HepG2 (cell line): ENCODE measurements around the gene WDR27. TPM values are rescaled to one million over a fixed set of nuclear protein-coding genes. Genes with fewer than 3 reads are reported as not detected.

Source experiments
- ATAC-seq: fragments of 200-7000 bp; cut with Tn5 transposase; 3 replicates; pipeline ENCODE4 v1.9.1; 2020; ENCODE audit warnings: mild to moderate bottlenecking, moderate library complexity
- BruUV-seq: library from RNA; stranded (reverse); fragments of 400-500 nt; replicated peaks from 2 replicates; lab custom pipeline; 2021; lab: Mats Ljungman, UMichigan
- CTCF ChIA-PET: fragments of 300-600 bp; formaldehyde crosslinking; extraction: SDS; loops from one replicate; lab custom pipeline; 2021; ENCODE audit warnings: low total read pairs, inconsistent platforms, low intra/inter-chr PET ratio; lab: Yijun Ruan, JAX
- POLR2A ChIA-PET: fragments of 350-600 bp; sonication (Branson Sonifier 250); formaldehyde crosslinking; loops from one replicate; lab custom pipeline; 2020; ENCODE audit warnings: antibody characterized with exemption, inconsistent platforms; lab: Yijun Ruan, JAX
- DNase-seq: peaks from one replicate; pipeline ENCODE4 v3.0.0-alpha.2; 2015; ENCODE audit warnings: low spot score
- FAIRE-seq: peaks from 3 replicates; lab custom pipeline; 2011; peaks lifted over from hg19 to GRCh38; lab: Jason Lieb, UNC
- H2AFZ ChIP-seq: one replicate; pipeline ENCODE4 v1.6.1; 2011; ENCODE audit warnings: low read length, inconsistent platforms
- H3K27ac ChIP-seq: fragments of 300-600 bp; 3 replicates; pipeline ENCODE4 v1.8.0; 2011; ENCODE audit warnings: mixed run types, mild to moderate bottlenecking, mixed read lengths, low read length, inconsistent platforms; ENCODE audit not compliant: insufficient read depth; ENCODE audit errors: extremely low read length
- H3K27me3 ChIP-seq, 2 experiments: fragments of 200-600 bp in 1 of 2; 2 replicates in 1 of 2; 3 replicates in 1 of 2; pipeline versions ENCODE4 v1.6.0 to v1.8.0; 2011; ENCODE audit warnings: low read length in 2 of 2, mild to moderate bottlenecking in 2 of 2, moderate library complexity in 2 of 2, inconsistent platforms in 1 of 2; ENCODE audit not compliant: insufficient read depth in 2 of 2, control insufficient read depth in 1 of 2
- H3K36me3 ChIP-seq, 2 experiments: fragments of 200-600 bp in 1 of 2; replicated peaks in 1 of 2; 2 replicates in 1 of 2; 3 replicates in 1 of 2; pipeline versions ENCODE4 v1.5.1 to v1.8.0; 2011; ENCODE audit warnings: low read length in 2 of 2, inconsistent platforms in 1 of 2; ENCODE audit not compliant: insufficient read depth in 2 of 2, control insufficient read depth in 1 of 2
- H3K4me1 ChIP-seq: 2 replicates; pipeline ENCODE4 v1.5.1; 2012; ENCODE audit warnings: low read length, inconsistent platforms; ENCODE audit not compliant: insufficient read depth
- H3K4me2 ChIP-seq: 2 replicates; pipeline ENCODE4 v1.6.0; 2011; ENCODE audit warnings: low read depth, low read length, inconsistent platforms
- H3K4me3 ChIP-seq, 3 experiments: fragments of 200-600 bp in 1 of 3; sonication (generic), shearing (Covaris generic) in 1 of 3; replicated peaks in 1 of 3; 2 replicates each; pipeline ENCODE4 v1.5.1; 2011 to 2016; ENCODE audit warnings: low read length in 3 of 3, inconsistent platforms in 2 of 3, low read depth in 2 of 3, mild to moderate bottlenecking in 2 of 3, control low read depth in 1 of 3, mixed read lengths in 1 of 3; ENCODE audit not compliant: insufficient read depth in 1 of 3
- H3K79me2 ChIP-seq: one replicate; pipeline ENCODE4 v1.6.1; 2011; ENCODE audit warnings: low read length, inconsistent platforms; ENCODE audit not compliant: insufficient read depth
- H3K9ac ChIP-seq: 2 replicates; pipeline ENCODE4 v1.6.0; 2011; ENCODE audit warnings: mild to moderate bottlenecking, low read depth, low read length, inconsistent platforms; ENCODE audit not compliant: insufficient read depth
- H3K9me3 ChIP-seq: 2 replicates; pipeline ENCODE4 v1.5.1; 2012; ENCODE audit warnings: mild to moderate bottlenecking, low read length
- H4K20me1 ChIP-seq: 2 replicates; pipeline ENCODE4 v1.6.0; 2011; ENCODE audit warnings: inconsistent platforms, mild to moderate bottlenecking, low read length, moderate library complexity; ENCODE audit not compliant: insufficient read depth
- DZIP1 ChIP-seq: sonication (generic); formaldehyde crosslinking; IDR thresholded peaks from 2 replicates; pipeline ENCODE4 v1.5.0; 2020; ENCODE audit warnings: mild to moderate bottlenecking, missing genetic modification reagents
- HNRNPUL1 ChIP-seq: fragments of 200-400 bp; formaldehyde crosslinking; IDR thresholded peaks from 2 replicates; pipeline ENCODE4 v1.6.1; 2017; ENCODE audit warnings: low read depth, mild to moderate bottlenecking, low read length, moderate library complexity
- MBD4 ChIP-seq: IDR thresholded peaks from 2 replicates; pipeline ENCODE4 v1.6.1; 2012; ENCODE audit warnings: low read length, inconsistent platforms, borderline replicate concordance
- RORA ChIP-seq: sonication (generic); formaldehyde crosslinking; IDR thresholded peaks from 2 replicates; pipeline ENCODE4 v1.5.0; 2020; ENCODE audit warnings: mild to moderate bottlenecking, missing genetic modification reagents, moderate library complexity
- SNAPC2 ChIP-seq: sonication (generic); formaldehyde crosslinking; IDR thresholded peaks from 2 replicates; pipeline ENCODE4 v1.8.1; 2022; ENCODE audit warnings: mild to moderate bottlenecking, missing genetic modification reagents
- TBX3 ChIP-seq: fragments of 450-650 bp; IDR thresholded peaks from 2 replicates; pipeline ENCODE4 v1.6.1; 2017; ENCODE audit warnings: antibody characterized with exemption, mild to moderate bottlenecking, inconsistent platforms, borderline replicate concordance
- THAP11 ChIP-seq: IDR thresholded peaks from 2 replicates; pipeline ENCODE4 v1.6.1; 2016; ENCODE audit warnings: missing biosample characterization, missing genetic modification reagents
- YY1 ChIP-seq: IDR thresholded peaks from 2 replicates; pipeline ENCODE4 v1.6.1; 2011; ENCODE audit warnings: low read length, low read depth, moderate library complexity, mild to moderate bottlenecking; ENCODE audit not compliant: insufficient read depth, insufficient replicate concordance
- ZFP62 ChIP-seq: sonication (generic); formaldehyde crosslinking; IDR thresholded peaks from 2 replicates; pipeline ENCODE4 v1.4.0; 2020; ENCODE audit warnings: missing genetic modification reagents
- ZGPAT ChIP-seq: IDR thresholded peaks from 2 replicates; pipeline ENCODE4 v1.6.1; 2016; ENCODE audit warnings: mild to moderate bottlenecking
- ZNF333 ChIP-seq: sonication (generic); formaldehyde crosslinking; IDR thresholded peaks from 2 replicates; pipeline ENCODE4 v1.4.0; 2020; ENCODE audit warnings: mild to moderate bottlenecking, missing genetic modification reagents, borderline replicate concordance
- ZNF501 ChIP-seq: sonication (generic); formaldehyde crosslinking; IDR thresholded peaks from 2 replicates; pipeline ENCODE4 v1.5.1; 2020; ENCODE audit warnings: mild to moderate bottlenecking, moderate library complexity, missing genetic modification reagents
- ZNF597 ChIP-seq: sonication (generic); formaldehyde crosslinking; IDR thresholded peaks from 2 replicates; pipeline ENCODE4 v1.5.0; 2020; ENCODE audit warnings: missing genetic modification reagents
- ZSCAN25 ChIP-seq: sonication (generic); formaldehyde crosslinking; IDR thresholded peaks from 2 replicates; pipeline ENCODE4 v1.8.0; 2022; ENCODE audit warnings: mild to moderate bottlenecking, missing genetic modification reagents
- WGBS: methylation state at CpG from one replicate; pipeline ENCODE4 v1.1.6; 2017; ENCODE audit warnings: low lambda C conversion rate; 5-methylcytosine and 5-hydroxymethylcytosine counted together
- in situ Hi-C: cut with HindIII; loops from 2 replicates; pipeline ENCODE4 v1.10.0; 2017; ENCODE audit warnings: low pct_unique_long_range_greater_than_20kb; ENCODE audit not compliant: extremely low pct_ligation_motif_present
- intact Hi-C: fragments of 100-400 bp; cut with micrococcal nuclease; formaldehyde crosslinking; loops from one replicate; pipeline ENCODE4 v1.10.0; 2022; ENCODE audit not compliant: unreplicated experiment
- polyA plus RNA-seq, 8 experiments: library from polyadenylated mRNA; depleted of rRNA in 3 of 8; stranded (reverse) in 7 of 8; unstranded in 1 of 8; fragments of >200 nt; fragmentation: Illumina TruSeq in 4 of 8; extraction: Trizol in 4 of 8; gene quantifications; 2 replicates each; pipeline versions ENCODE4 v1.2.1 to v1.2.3, GENCODE V29; 2011 to 2016; ENCODE audit warnings: low read depth in 4 of 8, missing spikeins in 1 of 8, mixed read lengths in 1 of 8; ENCODE audit not compliant: insufficient read depth in 1 of 8
- total RNA-seq, 5 experiments: library from RNA; depleted of rRNA; stranded (reverse); fragments of >200 nt; fragmentation: Illumina TruSeq; extraction: Trizol; gene quantifications; 2 replicates each; pipeline ENCODE4 v1.2.3, GENCODE V29; 2016; ENCODE audit warnings: low read depth in 1 of 5
- TF ChIP-seq, protein P1 (sequence below): sonication (generic); formaldehyde crosslinking; IDR thresholded peaks from 2 replicates; pipeline ENCODE4 v1.4.0; 2020; ENCODE audit warnings: mild to moderate bottlenecking, low read depth, missing genetic modification reagents

WDR27 gene
- total and polyA plus RNA-seq, 2 of the 13 experiments (the other 11 are each of a cell fraction or from before 2014, with no cell fraction given): 34.1 to 80.3 TPM

DNA sequence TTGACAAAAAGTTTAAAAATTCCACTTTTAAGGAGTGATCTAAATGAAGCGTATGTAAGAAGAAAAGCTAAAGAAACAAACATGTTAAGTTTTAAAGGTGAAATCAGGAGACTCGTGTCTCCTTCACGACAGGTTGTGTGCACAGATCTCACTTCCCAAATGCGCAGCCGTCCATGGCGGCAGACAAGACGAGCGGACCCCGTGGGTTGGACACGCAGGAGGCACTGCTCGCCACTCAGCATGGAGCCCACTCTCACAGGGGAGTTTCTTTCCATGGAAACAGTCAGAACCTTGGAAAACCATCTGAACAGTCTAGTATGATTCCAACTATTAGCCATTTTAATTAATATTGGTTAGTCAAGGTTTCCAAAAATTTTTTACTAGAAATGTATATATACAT is 48.9 kb downstream of the WDR27 start:
- Histone ChIP-seq H3K9me3 (no peaks in the 10 kb centered on the region), H3K79me2 (no peaks in the 10 kb centered on the region), H3K4me1 (no peaks in the 10 kb centered on the region), H3K4me3 (no peak overlapping the region), H4K20me1 (no peaks in the 10 kb centered on the region), H3K36me3 (peaks cover 9 to 30% of the 10 kb centered on the region in 2 experiments; a peak in 4 of 5 replicates), H3K9ac (no peak overlapping the region), H3K4me2 (no peak overlapping the region), H2AFZ (no peak overlapping the region), H3K27ac (no peak overlapping the region), H3K27me3 (no peaks in the 10 kb centered on the region)
- no peak for FAIRE-seq
- ATAC-seq: no peak
- 97% methylated on average over 11 of the region's 11 CpGs for WGBS
- intact Hi-C loops (no loop called here), in situ Hi-C loops (no loop called here)
- POLR2A ChIA-PET: no interaction called here
- no TSS peak for BruUV-seq
- CTCF ChIA-PET: no interaction called here
- no peak for DNase-seq
- no peak for TF ChIP-seq RORA (CRISPR knock-in tag)
- TF ChIP-seq ZSCAN25: no peak
- TF ChIP-seq ZNF501: no peak
- TF ChIP-seq ZGPAT: no peak
- TF ChIP-seq MBD4: no peak
- TF ChIP-seq, protein P1, sequence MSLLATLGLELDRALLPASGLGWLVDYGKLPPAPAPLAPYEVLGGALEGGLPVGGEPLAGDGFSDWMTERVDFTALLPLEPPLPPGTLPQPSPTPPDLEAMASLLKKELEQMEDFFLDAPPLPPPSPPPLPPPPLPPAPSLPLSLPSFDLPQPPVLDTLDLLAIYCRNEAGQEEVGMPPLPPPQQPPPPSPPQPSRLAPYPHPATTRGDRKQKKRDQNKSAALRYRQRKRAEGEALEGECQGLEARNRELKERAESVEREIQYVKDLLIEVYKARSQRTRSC (CRISPR knock-in tag): no peak
- TF ChIP-seq SNAPC2: no peak
- TF ChIP-seq THAP11: no peak
- no peak for TF ChIP-seq ZNF597 (CRISPR knock-in tag)
- no peak for TF ChIP-seq HNRNPUL1
- no peak for TF ChIP-seq TBX3
- no peak for TF ChIP-seq YY1
- TF ChIP-seq ZFP62: no peak
- no peak for TF ChIP-seq ZNF333 (CRISPR knock-in tag)
- TF ChIP-seq DZIP1 (CRISPR knock-in tag): no peak
